Activated CD4-positive, CD25-positive, alpha-beta regulatory T cell treated with anti-CD3 and anti-CD28 coated beads, Interleukin-2, amount 50 U/mL, for 16 hours (primary cell): ENCODE data around the gene HTR3E.

Experiments used
- DNase-seq: peaks from one replicate; pipeline ENCODE4 v3.0.0-alpha.2; 2020; ENCODE audit warnings: low read depth, low spot score

HTR3E gene

DNA sequence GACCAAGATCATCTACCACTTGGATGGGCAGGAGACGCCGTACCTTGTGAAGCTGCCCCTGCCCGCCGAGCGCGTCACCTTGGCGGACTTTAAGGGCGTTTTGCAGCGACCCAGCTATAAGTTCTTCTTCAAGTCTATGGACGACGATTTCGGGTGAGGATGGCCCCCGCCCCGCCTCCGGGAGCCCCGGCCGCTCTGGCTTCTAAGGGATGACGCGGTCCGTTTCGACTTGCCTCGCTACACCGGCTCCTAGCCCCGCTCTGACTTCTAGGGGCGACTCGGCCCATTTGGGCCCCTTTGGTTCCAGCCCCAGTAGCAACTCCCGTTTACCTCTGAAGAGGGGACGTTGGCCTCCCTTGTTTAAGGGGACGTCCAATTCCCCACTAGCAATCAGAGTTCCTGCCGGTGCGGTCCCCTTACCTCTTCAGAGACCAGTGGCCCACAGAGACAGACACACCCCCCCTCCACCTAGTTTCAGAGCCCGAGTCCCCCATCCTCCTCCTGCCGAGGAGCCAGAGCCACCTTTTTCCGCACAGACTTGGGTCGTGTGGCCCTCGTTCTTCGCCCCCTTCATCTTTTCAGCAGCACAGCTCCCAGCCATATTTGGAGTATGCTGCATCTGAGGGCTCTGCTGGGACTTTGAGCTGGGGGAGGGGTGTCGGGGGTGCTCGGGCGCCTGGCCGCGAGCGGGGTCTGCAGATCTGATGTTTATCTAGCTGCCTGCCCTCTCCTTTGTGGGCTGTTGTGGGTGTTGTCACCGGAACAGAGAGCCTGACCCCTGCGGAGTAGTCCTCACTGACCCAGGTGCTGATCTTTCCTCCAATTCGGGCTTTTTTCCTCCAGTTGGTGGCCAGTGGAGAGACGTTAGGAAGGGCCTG, 59.0 kb downstream of the HTR3E start:
- DNase-seq = no peak

DNA sequence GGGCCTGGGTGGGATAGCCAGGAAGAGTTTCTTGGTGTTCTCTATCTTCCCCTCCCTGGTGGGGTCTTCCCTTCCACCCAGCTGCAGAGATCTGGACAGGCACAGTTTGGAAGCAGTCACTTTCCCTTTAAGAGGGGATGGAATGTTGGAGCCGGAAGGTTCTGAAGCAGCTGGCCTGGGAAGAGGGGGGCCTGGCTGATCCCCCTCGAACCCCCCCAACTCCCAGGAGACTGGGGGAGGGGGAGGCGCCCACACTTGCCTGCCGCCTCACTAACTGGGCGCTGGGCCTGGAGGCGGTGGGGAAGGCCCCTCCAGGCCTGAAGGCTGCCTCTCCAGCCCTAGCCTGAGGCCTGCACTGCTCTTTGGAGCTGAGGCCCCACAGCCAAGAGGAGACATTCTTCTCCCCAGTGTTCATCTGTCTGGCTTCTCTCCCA, 59.7 kb downstream of the HTR3E start:
- DNase-seq = no peak
